ENCODE data around the gene NOC3L.

Gene NOC3L

DNA sequence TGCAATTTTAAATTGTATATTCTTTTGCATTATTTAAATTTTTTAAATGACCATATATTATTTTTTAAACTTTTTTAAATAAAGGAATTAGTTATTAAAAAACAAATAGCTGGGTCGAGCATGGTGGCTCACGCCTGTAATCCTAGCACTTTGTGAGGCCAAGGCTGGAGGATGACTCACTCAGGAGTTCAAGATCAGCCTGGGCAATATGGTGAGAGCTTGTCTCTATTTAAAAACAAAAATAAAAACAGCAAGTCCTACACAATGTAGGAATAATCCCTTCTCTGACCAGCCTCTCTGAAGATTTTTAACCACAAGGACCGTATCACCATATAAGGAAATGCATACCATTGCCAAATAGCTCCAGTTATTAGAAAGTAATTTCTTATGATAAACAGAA, 19.6 kb downstream of the NOC3L start:
- H3K9ac ChIP-seq (ENCODE audit: low read depth in 1 of 2, low read length in 2 of 2) = no peak overlapping the region
- no peak overlapping the region for H3K4me3 ChIP-seq (ENCODE audit: low read depth in 1 of 2, low read length in 2 of 2)
- H3K9me3 ChIP-seq (ENCODE audit: control insufficient read depth in 1 of 2, low read length in 2 of 2) = no peaks in the 10 kb centered on the region
- H3K27me3 ChIP-seq (ENCODE audit: control insufficient read depth in 1 of 2, insufficient read depth in 2 of 2, low read length in 2 of 2) = no peaks in the 10 kb centered on the region
- no peak overlapping the region for H3K27ac ChIP-seq (ENCODE audit: low read depth, low read length)
- H3K4me1 ChIP-seq (ENCODE audit: control insufficient read depth in 1 of 2, insufficient read depth in 2 of 2, low read length in 2 of 2) = no peaks in the 10 kb centered on the region
- peaks cover 4 to 43% of the 10 kb centered on the region in 2 donors for H3K36me3 ChIP-seq (ENCODE audit: control insufficient read depth in 1 of 2, insufficient read depth in 2 of 2, low read length in 2 of 2)

DNA sequence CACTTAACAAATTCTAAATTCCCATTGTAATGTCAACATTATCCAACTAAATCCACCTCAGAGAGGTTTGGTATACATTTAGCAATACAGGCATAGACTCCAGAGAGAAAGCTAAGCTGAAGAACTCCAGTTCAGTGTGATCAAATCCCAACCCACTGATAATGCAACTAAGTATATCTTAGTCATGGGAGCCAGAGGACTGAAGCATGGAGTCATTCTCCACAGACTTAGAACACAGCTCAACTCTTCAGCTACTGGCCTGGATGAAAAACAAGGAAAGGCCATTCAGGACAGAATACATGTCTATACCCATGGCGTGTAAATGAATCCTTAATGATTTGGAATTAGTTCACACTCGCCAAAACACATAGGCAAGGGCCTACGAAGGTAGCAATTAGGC, 27.9 kb downstream of the NOC3L start:
- Histone ChIP-seq H3K9ac (ENCODE audit: low read depth in 1 of 2, low read length in 2 of 2) (no peak overlapping the region), H3K36me3 (ENCODE audit: control insufficient read depth in 1 of 2, insufficient read depth in 2 of 2, low read length in 2 of 2) (peaks cover 23 to 88% of the 10 kb centered on the region in 2 donors)

DNA sequence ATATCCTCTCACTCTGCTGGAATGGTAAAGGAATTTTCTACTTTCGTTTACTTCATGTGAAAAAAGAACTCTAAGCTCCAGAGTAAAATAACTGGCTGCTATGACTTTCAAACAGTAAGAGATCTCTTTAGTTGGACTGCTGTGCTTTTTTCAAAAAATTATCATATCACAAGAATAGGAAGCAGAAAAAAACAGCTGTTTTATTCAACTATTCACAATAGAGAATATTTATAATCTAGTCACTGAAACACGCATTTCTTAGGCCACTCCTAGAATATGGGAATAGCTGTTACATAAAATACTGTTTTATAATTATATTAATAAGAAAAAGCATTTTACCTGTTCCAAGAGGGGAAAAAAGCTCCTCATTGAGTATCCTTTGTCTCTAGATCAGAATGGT, 29.7 kb downstream of the NOC3L start:
- no peaks in the 10 kb centered on the region for H3K9me3 ChIP-seq (ENCODE audit: control insufficient read depth in 1 of 2, low read length in 2 of 2)
- no peaks in the 10 kb centered on the region for H3K4me1 ChIP-seq (ENCODE audit: control insufficient read depth in 1 of 2, insufficient read depth in 2 of 2, low read length in 2 of 2)
- no peak overlapping the region for H3K4me3 ChIP-seq (ENCODE audit: low read depth in 1 of 2, low read length in 2 of 2)
- no peaks in the 10 kb centered on the region for H3K27me3 ChIP-seq (ENCODE audit: control insufficient read depth in 1 of 2, insufficient read depth in 2 of 2, low read length in 2 of 2)
- no peak overlapping the region for H3K27ac ChIP-seq (ENCODE audit: low read depth, low read length)
- H3K36me3 ChIP-seq (ENCODE audit: control insufficient read depth in 1 of 2, insufficient read depth in 2 of 2, low read length in 2 of 2) = peaks cover 23 to 81% of the 10 kb centered on the region in 2 donors
- H3K9ac ChIP-seq (ENCODE audit: low read depth in 1 of 2, low read length in 2 of 2) = no peak overlapping the region

More for the DNA sequence above, 27.9 kb downstream of the NOC3L start:
- H3K4me3 ChIP-seq (ENCODE audit: low read depth in 1 of 2, low read length in 2 of 2) = no peak overlapping the region
- no peaks in the 10 kb centered on the region for H3K4me1 ChIP-seq (ENCODE audit: control insufficient read depth in 1 of 2, insufficient read depth in 2 of 2, low read length in 2 of 2)
- H3K27ac ChIP-seq (ENCODE audit: low read depth, low read length) = no peak overlapping the region
- no peaks in the 10 kb centered on the region for H3K9me3 ChIP-seq (ENCODE audit: control insufficient read depth in 1 of 2, low read length in 2 of 2)
- H3K27me3 ChIP-seq (ENCODE audit: control insufficient read depth in 1 of 2, insufficient read depth in 2 of 2, low read length in 2 of 2) = no peaks in the 10 kb centered on the region

DNA sequence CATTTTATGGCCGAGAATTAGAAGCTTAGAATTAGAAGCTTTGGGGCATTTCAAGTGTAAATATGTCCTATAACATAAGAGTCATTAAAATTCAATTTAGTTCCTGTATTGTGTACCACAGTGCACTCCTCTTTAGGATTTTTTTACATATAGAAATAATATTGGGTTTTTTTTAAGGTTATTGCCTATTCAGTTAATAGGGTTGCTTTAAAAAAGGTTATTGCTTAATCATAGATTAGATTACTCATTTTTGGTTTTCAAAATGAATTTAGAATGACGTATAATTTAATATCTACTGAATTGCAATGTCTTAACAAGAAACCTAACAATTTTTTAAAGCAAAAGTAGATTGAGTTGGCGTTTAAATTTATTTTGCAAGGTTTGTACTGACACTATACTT, 34.1 kb downstream of the NOC3L start:
- H3K4me3 ChIP-seq (ENCODE audit: low read depth in 1 of 2, low read length in 2 of 2) = no peak overlapping the region
- peaks cover 9 to 69% of the 10 kb centered on the region in 2 donors for H3K36me3 ChIP-seq (ENCODE audit: control insufficient read depth in 1 of 2, insufficient read depth in 2 of 2, low read length in 2 of 2)
- no peaks in the 10 kb centered on the region for H3K4me1 ChIP-seq (ENCODE audit: control insufficient read depth in 1 of 2, insufficient read depth in 2 of 2, low read length in 2 of 2)
- no peaks in the 10 kb centered on the region for H3K9me3 ChIP-seq (ENCODE audit: control insufficient read depth in 1 of 2, low read length in 2 of 2)
- no peak overlapping the region for H3K9ac ChIP-seq (ENCODE audit: low read depth in 1 of 2, low read length in 2 of 2)
- H3K27ac ChIP-seq (ENCODE audit: low read depth, low read length) = no peak overlapping the region
- no peaks in the 10 kb centered on the region for H3K27me3 ChIP-seq (ENCODE audit: control insufficient read depth in 1 of 2, insufficient read depth in 2 of 2, low read length in 2 of 2)

DNA sequence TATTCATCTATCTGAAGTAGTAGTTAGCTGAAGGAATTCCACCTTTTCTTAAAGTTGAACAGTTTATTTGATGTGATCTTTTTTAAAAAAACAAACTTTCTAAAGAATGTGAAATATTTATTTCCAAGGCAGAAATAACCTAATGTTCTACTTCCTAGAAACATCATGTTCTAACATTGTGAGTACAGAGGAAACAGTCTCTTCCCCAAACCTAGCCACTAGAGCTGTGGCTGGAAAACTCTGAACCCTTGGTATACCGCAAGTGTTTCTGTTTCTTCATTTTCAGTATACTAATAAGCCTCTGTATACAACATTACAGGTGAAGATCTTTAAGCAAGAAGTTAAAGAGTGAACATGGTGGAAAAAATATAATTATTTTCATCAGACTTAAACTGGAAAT, 35.1 kb downstream of the NOC3L start:
- Histone ChIP-seq H3K4me1 (ENCODE audit: control insufficient read depth in 1 of 2, insufficient read depth in 2 of 2, low read length in 2 of 2) (no peaks in the 10 kb centered on the region), H3K27me3 (ENCODE audit: control insufficient read depth in 1 of 2, insufficient read depth in 2 of 2, low read length in 2 of 2) (no peaks in the 10 kb centered on the region), H3K9me3 (ENCODE audit: control insufficient read depth in 1 of 2, low read length in 2 of 2) (no peaks in the 10 kb centered on the region), H3K9ac (ENCODE audit: low read depth in 1 of 2, low read length in 2 of 2) (no peak overlapping the region), H3K4me3 (ENCODE audit: low read depth in 1 of 2, low read length in 2 of 2) (no peak overlapping the region), H3K36me3 (ENCODE audit: control insufficient read depth in 1 of 2, insufficient read depth in 2 of 2, low read length in 2 of 2) (peaks cover 17 to 69% of the 10 kb centered on the region in 2 donors), H3K27ac (ENCODE audit: low read depth, low read length) (no peak overlapping the region)

DNA sequence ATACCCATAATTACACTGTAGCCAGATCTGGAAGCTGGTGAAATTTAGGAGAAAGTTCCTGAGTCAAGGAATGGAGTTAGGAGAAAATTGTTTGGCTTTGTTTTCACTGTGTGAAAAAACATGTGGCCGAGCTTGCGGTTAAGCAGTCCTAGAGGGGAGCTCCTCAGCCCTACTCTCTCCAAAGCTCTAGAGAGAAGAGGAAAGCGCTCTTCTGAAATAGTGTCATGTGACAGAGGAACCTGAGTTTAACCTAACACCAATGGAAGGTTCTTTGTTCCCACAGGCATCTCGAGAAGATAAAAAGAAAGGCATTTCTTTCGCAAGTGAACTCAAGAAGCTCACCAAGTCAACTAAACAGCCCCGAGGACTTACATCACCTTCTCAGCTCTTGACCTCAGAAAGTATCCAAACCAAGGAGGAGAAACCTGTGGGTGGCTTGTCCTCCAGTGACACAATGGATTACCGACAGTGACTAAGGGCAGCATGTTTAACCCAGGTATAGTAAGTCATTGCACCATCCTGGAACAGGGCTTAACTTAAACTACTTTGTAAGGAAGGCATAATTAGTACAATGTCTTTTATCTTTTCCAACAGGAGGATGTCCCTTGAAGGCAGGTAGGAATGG, 38.0 kb downstream of the NOC3L start:
- H3K36me3 ChIP-seq (ENCODE audit: control insufficient read depth in 1 of 2, insufficient read depth in 2 of 2, low read length in 2 of 2) = peaks cover 16 to 54% of the 10 kb centered on the region in 2 donors
- no peaks in the 10 kb centered on the region for H3K27me3 ChIP-seq (ENCODE audit: control insufficient read depth in 1 of 2, insufficient read depth in 2 of 2, low read length in 2 of 2)
- H3K9ac ChIP-seq (ENCODE audit: low read depth in 1 of 2, low read length in 2 of 2) = no peak overlapping the region
- no peaks in the 10 kb centered on the region for H3K4me1 ChIP-seq (ENCODE audit: control insufficient read depth in 1 of 2, insufficient read depth in 2 of 2, low read length in 2 of 2)
- H3K9me3 ChIP-seq (ENCODE audit: control insufficient read depth in 1 of 2, low read length in 2 of 2) = no peaks in the 10 kb centered on the region
- H3K27ac ChIP-seq (ENCODE audit: low read depth, low read length) = no peak overlapping the region
- H3K4me3 ChIP-seq (ENCODE audit: low read depth in 1 of 2, low read length in 2 of 2) = no peak overlapping the region

DNA sequence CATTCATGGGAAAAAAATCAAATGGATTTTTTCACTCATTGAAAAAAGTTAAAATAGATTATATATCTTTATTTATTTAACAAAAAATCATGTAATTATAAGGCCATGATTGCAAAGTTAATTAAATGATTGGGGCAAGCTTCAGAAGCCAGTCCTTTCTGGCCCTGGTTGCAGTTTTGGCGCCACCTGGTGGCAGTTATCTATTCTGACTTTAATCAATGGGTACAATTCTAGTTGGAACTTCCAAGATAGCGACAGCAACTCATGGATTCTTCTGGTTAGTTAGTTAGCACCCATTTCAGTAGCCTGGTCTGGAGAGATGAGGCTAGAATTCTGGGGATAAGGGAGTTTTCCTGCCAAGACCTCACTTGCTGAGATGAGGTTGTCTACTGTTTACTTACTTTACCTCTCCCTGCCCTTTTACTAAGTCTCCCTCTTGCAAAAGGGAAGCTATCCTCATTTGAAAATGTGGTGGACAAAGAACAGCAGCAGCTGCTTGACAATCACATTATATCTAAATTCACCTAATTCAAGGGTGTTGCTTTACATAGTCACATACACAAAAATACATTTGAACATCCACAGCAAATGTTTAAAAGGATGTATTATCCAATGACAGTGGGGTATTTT, 42.3 kb downstream of the NOC3L start:
- no peak overlapping the region for H3K9ac ChIP-seq (ENCODE audit: low read depth in 1 of 2, low read length in 2 of 2)
- H3K27me3 ChIP-seq (ENCODE audit: control insufficient read depth in 1 of 2, insufficient read depth in 2 of 2, low read length in 2 of 2) = no peaks in the 10 kb centered on the region
- H3K27ac ChIP-seq (ENCODE audit: low read depth, low read length) = no peak overlapping the region
- peaks cover 14 to 33% of the 10 kb centered on the region in 2 donors for H3K36me3 ChIP-seq (ENCODE audit: control insufficient read depth in 1 of 2, insufficient read depth in 2 of 2, low read length in 2 of 2)
- no peak overlapping the region for H3K4me3 ChIP-seq (ENCODE audit: low read depth in 1 of 2, low read length in 2 of 2)
- no peaks in the 10 kb centered on the region for H3K9me3 ChIP-seq (ENCODE audit: control insufficient read depth in 1 of 2, low read length in 2 of 2)
- no peaks in the 10 kb centered on the region for H3K4me1 ChIP-seq (ENCODE audit: control insufficient read depth in 1 of 2, insufficient read depth in 2 of 2, low read length in 2 of 2)

DNA sequence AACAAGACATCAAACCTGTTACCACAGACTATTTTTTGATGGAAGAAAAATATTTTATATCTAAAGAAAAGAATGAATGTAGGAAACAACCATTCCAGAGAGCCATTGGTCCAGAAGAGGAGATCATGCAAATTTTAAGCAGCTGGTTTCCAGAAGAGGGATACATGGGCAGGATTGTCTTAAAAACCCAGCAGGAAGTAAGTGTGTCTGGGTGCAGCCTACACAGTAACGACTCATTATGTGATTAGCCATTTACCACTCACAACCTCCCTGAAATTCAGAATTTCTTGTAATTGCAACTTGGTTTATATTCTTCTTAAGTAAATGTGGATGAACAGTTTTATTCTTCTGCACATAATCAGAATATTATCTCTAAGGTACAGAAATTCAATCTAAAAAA, 46.2 kb downstream of the NOC3L start:
- Histone ChIP-seq H3K4me1 (ENCODE audit: control insufficient read depth in 1 of 2, insufficient read depth in 2 of 2, low read length in 2 of 2) (no peaks in the 10 kb centered on the region), H3K27me3 (ENCODE audit: control insufficient read depth in 1 of 2, insufficient read depth in 2 of 2, low read length in 2 of 2) (no peaks in the 10 kb centered on the region), H3K27ac (ENCODE audit: low read depth, low read length) (no peak overlapping the region), H3K4me3 (ENCODE audit: low read depth in 1 of 2, low read length in 2 of 2) (no peak overlapping the region), H3K9ac (ENCODE audit: low read depth in 1 of 2, low read length in 2 of 2) (no peak overlapping the region), H3K36me3 (ENCODE audit: control insufficient read depth in 1 of 2, insufficient read depth in 2 of 2, low read length in 2 of 2) (peaks cover 0 to 8% of the 10 kb centered on the region in 2 donors), H3K9me3 (ENCODE audit: control insufficient read depth in 1 of 2, low read length in 2 of 2) (no peaks in the 10 kb centered on the region)

DNA sequence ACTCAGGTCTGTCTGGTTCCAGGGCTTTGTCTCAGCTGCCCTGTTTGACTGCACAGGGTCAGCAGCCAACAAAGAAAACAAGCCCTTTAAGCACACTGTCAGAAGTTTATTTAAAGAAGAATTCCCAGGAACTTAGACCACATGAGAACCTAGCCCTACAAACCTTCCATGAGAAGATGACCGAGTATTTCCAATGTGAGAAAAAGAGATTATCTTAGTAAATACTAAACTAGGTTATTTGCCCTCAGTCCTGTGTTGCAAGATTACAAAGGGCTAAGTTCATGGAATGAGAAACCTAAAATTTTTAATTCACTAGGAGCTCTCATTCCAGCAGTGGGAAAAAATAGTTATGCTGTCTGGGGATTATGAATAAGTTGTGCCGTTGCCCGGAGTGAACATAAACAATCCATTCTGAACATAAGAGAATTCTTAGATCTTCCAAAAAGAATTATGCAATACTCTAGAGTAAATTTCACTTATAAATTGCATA, 46.7 kb downstream of the NOC3L start:
- Histone ChIP-seq H3K9me3 (ENCODE audit: control insufficient read depth in 1 of 2, low read length in 2 of 2) (no peaks in the 10 kb centered on the region), H3K36me3 (ENCODE audit: control insufficient read depth in 1 of 2, insufficient read depth in 2 of 2, low read length in 2 of 2) (peaks cover 0 to 7% of the 10 kb centered on the region in 2 donors), H3K27me3 (ENCODE audit: control insufficient read depth in 1 of 2, insufficient read depth in 2 of 2, low read length in 2 of 2) (no peaks in the 10 kb centered on the region), H3K9ac (ENCODE audit: low read depth in 1 of 2, low read length in 2 of 2) (no peak overlapping the region), H3K4me1 (ENCODE audit: control insufficient read depth in 1 of 2, insufficient read depth in 2 of 2, low read length in 2 of 2) (no peaks in the 10 kb centered on the region), H3K27ac (ENCODE audit: low read depth, low read length) (no peak overlapping the region), H3K4me3 (ENCODE audit: low read depth in 1 of 2, low read length in 2 of 2) (no peak overlapping the region)

DNA sequence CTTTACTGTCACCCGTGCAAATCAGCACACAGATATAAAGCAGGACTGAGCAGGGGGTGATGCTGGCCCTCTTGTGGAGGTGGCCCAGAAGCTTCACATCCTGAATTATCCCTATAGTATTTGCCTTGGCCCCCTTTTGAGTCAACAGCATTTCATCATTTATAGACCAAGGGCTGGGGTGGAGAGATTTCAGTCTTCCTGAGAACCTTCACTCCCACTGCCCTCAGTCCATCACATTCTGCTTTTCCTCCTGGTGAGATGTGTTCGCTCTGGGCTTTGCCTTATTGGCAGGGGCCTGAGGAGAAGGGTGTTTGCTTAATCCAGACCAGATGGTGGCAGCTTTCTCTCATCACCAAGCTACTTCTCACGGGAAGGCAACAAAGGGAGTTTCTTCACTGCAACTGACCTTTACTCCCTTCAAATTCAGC, 47.7 kb downstream of the NOC3L start:
- Histone ChIP-seq H3K9me3 (ENCODE audit: control insufficient read depth in 1 of 2, low read length in 2 of 2) (no peaks in the 10 kb centered on the region), H3K4me1 (ENCODE audit: control insufficient read depth in 1 of 2, insufficient read depth in 2 of 2, low read length in 2 of 2) (no peaks in the 10 kb centered on the region), H3K36me3 (ENCODE audit: control insufficient read depth in 1 of 2, insufficient read depth in 2 of 2, low read length in 2 of 2) (peaks cover 0 to 11% of the 10 kb centered on the region in 2 donors), H3K4me3 (ENCODE audit: low read depth in 1 of 2, low read length in 2 of 2) (no peak overlapping the region), H3K27me3 (ENCODE audit: control insufficient read depth in 1 of 2, insufficient read depth in 2 of 2, low read length in 2 of 2) (no peaks in the 10 kb centered on the region), H3K9ac (ENCODE audit: low read depth in 1 of 2, low read length in 2 of 2) (no peak overlapping the region), H3K27ac (ENCODE audit: low read depth, low read length) (no peak overlapping the region)
